Stomach (tissue), 4 donors: ENCODE results near the gene NELFE.
"Not testable (repeated sequence)": the region's sequence is repeated elsewhere in the genome, so short reads cannot be mapped to it uniquely, and the experiment has no call there.

Experiments used
- CTCF ChIP-seq, 7 experiments: fragments of 450-650 bp in 4 of 7; fragments of 200-600 bp in 3 of 7; sonication (generic) in 3 of 7; IDR thresholded peaks; one replicate each; pipeline ENCODE4 v1.5.1; 2016 to 2019; ENCODE audit warnings: antibody characterized with exemption in 7 of 7, control low read depth in 2 of 7, mild to moderate bottlenecking in 1 of 7
- EP300 ChIP-seq: sonication (generic); formaldehyde crosslinking; IDR thresholded peaks from one replicate; pipeline ENCODE4 v1.6.1; 2017; ENCODE audit warnings: antibody characterized with exemption
- POLR2A ChIP-seq, 4 donors: fragments of 450-650 bp; IDR thresholded peaks; one replicate each; pipeline ENCODE4 v1.6.1; 2016; ENCODE audit warnings: antibody characterized with exemption in 4 of 4, control low read depth in 2 of 4, mild to moderate bottlenecking in 1 of 4, moderate library complexity in 1 of 4
- POLR2AphosphoS5 ChIP-seq, 3 donors: sonication (generic); formaldehyde crosslinking; IDR thresholded peaks; one replicate each; pipeline ENCODE4 v1.6.1; 2016; ENCODE audit warnings: antibody characterized with exemption in 3 of 3

- not testable (repeated sequence) for TF ChIP-seq CTCF (IDR thresholded peaks at IDR 0.05); POLR2A (IDR thresholded peaks at IDR 0.05); EP300; POLR2AphosphoS5 (IDR thresholded peaks at IDR 0.05)
These were observed 49.3 kb upstream of the NELFE start for GRCh38 chr6:32008037-32008436.
